Urinary bladder (tissue), 4 donors: ENCODE measurements around the gene RPL13. TPM values are rescaled to one million over a fixed set of nuclear protein-coding genes. Genes with fewer than 3 reads are reported as not detected.

Source experiments
- DNase-seq: peaks from one replicate; pipeline ENCODE4 v3.0.0-alpha.2; 2015; ENCODE audit errors: extremely low spot score
- H3K27ac ChIP-seq: one replicate; pipeline ENCODE4 v1.5.1; 2013; ENCODE audit warnings: low read depth, mild to moderate bottlenecking, moderate library complexity
- H3K36me3 ChIP-seq: one replicate; pipeline ENCODE4 v1.6.1; 2013; ENCODE audit warnings: mild to moderate bottlenecking, moderate library complexity; ENCODE audit not compliant: insufficient read depth
- H3K4me1 ChIP-seq: one replicate; pipeline ENCODE4 v1.6.1; 2013; ENCODE audit warnings: mild to moderate bottlenecking, moderate library complexity; ENCODE audit not compliant: insufficient read depth
- H3K4me3 ChIP-seq: one replicate; pipeline ENCODE4 v1.5.1; 2013; ENCODE audit warnings: low read depth, low read length
- WGBS: extraction: QIAGEN DNeasy Blood & Tissue Kit; methylation state at CpG from one replicate; pipeline ENCODE4 v1.1.7; 2013; 5-methylcytosine and 5-hydroxymethylcytosine counted together
- polyA plus RNA-seq: library from polyadenylated mRNA; stranded (reverse); fragments of 200-250 nt; gene quantifications from one replicate; pipeline ENCODE4 v1.2.3, GENCODE V29; 2013
- small RNA-seq: library from RNA; depleted of rRNA; stranded (forward); fragments of <200 nt; gene quantifications from one replicate; pipeline ENCODE3, GENCODE V24; 2014
- total RNA-seq: library from RNA; depleted of rRNA; stranded (reverse); fragments of >200 nt; gene quantifications from one replicate; pipeline ENCODE4 v1.2.3, GENCODE V29; 2014
- donor health status: healthy with polysubstance abuse.
- donor health status: healthy.

RPL13 gene
- total and polyA plus RNA-seq, 2 donors: 2,031 to 7,650 TPM

DNA sequence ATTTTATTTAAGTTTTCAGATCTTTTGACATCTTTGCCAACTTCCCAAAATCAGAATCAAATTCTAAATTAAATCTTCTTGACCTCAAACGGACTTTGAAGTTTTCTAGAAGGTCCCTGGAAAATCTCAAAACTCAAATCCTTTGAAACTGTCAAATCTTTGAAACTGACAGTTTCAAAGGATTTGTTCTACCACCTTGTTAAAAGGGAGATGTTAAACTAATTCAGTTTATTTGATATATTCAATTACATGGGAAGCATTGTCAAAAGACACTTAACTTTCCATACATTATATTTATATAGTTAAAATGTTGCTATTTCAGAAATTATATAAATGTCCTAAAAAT, 49.6 kb downstream of the RPL13 start:
- Histone ChIP-seq H3K36me3 (no peaks in the 10 kb centered on the region), H3K4me1 (no peaks in the 10 kb centered on the region), H3K27ac (no peak overlapping the region), H3K4me3 (no peak overlapping the region)
- DNase-seq: no peak
- 70% methylated on average over 1 of the region's 1 CpG for WGBS

DNA sequence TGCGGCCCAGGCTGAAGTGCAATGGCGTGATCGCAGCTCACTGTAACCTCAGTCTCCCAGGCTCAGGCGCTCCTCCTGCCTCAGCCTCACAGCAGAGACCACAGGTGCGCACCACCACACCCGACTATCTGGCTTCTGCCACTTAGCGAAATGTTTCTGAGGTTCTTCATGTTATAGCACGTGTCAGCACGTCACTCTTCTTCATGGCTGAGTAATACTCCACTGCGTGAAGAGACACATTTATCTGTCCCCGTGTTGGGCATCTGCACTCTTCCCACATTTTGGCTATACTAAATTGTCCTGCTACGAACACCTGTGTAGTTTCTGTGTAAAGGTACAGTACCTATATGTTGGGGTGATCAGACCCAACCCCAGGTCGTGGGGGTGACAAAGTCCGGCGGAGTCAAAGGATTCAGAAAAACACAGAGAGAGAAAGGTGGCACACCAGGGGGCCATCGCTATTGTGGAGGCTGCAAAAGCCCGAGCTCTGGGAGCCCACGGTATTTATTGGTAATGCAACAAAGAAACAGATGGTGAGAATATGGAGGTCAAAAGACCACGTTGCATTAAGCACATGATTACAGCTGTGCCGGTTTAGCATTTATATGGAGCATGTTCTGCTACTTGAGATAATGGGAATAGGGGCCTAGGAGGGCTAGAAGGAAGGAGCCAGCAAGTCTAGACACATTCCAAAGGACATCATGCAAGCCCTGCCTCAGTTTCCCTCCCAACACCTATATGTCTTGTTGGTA, 52.1 kb downstream of the RPL13 start:
- 77% methylated on average over 20 of the region's 20 CpGs for whole genome bisulfite sequencing
- Histone ChIP-seq H3K4me1 (no peaks in the 10 kb centered on the region), H3K36me3 (no peaks in the 10 kb centered on the region), H3K4me3 (no peak overlapping the region), H3K27ac (no peak overlapping the region)
- DNase-seq: no peak

DNA sequence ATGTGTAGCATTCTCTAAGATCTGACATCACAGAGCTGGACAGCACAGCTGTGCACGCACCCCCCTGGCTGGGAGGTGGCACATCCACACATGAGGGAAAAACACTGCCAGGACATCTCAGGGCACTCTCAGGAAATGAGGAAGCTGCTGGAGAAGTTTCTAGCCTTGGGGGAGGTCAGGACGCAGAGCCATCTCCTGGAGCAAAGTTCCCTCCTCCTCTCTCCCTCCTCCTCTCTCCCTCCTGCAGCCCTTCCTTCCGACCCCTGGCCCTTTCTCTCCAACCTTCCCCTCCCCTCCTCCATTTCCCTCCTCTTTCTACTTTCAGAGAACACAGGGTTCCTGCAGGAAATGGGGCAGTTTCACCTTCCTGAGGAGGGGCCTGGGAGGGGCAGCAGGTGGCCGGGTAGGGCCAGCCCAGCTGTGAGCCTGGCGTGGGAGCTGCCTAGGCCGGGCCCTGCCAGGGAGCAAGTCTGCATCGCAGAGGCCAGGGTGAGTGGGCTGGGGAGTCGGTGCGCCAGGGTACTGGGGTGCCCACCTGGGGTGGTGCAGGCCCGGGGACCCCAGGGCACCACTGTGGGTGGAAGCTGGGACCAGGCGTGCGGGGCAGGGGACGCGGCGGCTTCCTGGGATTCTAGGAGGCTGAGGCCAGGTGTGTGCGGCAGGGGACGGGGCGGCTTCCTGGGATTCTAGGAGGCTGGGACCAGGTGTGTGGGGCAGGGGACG, 52.9 kb downstream of the RPL13 start, which contains the start of gene DPEP1:
Gene DPEP1, plus strand, starts transcription at position 412 of the 723 bp plus-strand sequence. CDS start 16,769 bp downstream, outside the sequence.
- WGBS: 76% methylated on average over 19 of the region's 19 CpGs
- Histone ChIP-seq H3K4me3 (no peak within 1 kb of the TSS), H3K4me1 (no peaks in the 10 kb centered on the region), H3K36me3 (no peaks in the 10 kb centered on the region), H3K27ac (no peak within 1 kb of the TSS)
- DNase-seq: no peak

- H3K36me3 ChIP-seq: no peaks in the 10 kb centered on the region
- H3K4me1 ChIP-seq: no peaks in the 10 kb centered on the region
- H3K27ac ChIP-seq: no peak overlapping the region
- 87% methylated on average over 22 of the region's 22 CpGs for WGBS
- DNase-seq: no peak
- no peak overlapping the region for H3K4me3 ChIP-seq
Measured at GRCh38 chr16:89613954-89614459, 53.5 kb downstream of the RPL13 start.

Small RNA genes lying within 50 kb of the gene (small RNA-seq; reads per million reads assigned to genes)
- not detected for gene SNORD68

Other genes starting within 250 kb of the RPL13 start
- gene ANKRD11, start 70.1 kb upstream of the RPL13 start, total RNA-seq: 51.2 TPM
- 73.3 TPM for gene ANKRD11, start 70.1 kb upstream of the RPL13 start, polyA plus RNA-seq
- 77.8 TPM for gene SPG7, start 52.3 kb upstream of the RPL13 start, total RNA-seq
- 85.4 TPM for gene SPG7, start 52.3 kb upstream of the RPL13 start, polyA plus RNA-seq
- gene CPNE7, start 15.1 kb downstream of the RPL13 start, total RNA-seq: not detected
- gene CPNE7, start 15.1 kb downstream of the RPL13 start, polyA plus RNA-seq: 1.8 TPM
- 0.58 TPM for gene DPEP1, start 53.0 kb downstream of the RPL13 start, total RNA-seq
- 0.41 TPM for gene DPEP1, start 53.0 kb downstream of the RPL13 start, polyA plus RNA-seq
- gene CHMP1A, start 97.0 kb downstream of the RPL13 start, total RNA-seq: 27.9 TPM
- gene CHMP1A, start 97.0 kb downstream of the RPL13 start, polyA plus RNA-seq: 85.7 TPM
- gene SPATA33, start 97.2 kb downstream of the RPL13 start, total RNA-seq: 3.3 TPM
- 5.2 TPM for gene SPATA33, start 97.2 kb downstream of the RPL13 start, polyA plus RNA-seq
- 31.9 TPM for gene CDK10, start 126.0 kb downstream of the RPL13 start, total RNA-seq
- 58.5 TPM for gene CDK10, start 126.0 kb downstream of the RPL13 start, polyA plus RNA-seq
- 5.2 TPM for gene SPATA2L, start 141.0 kb downstream of the RPL13 start, total RNA-seq
- gene SPATA2L, start 141.0 kb downstream of the RPL13 start, polyA plus RNA-seq: 10.8 TPM
- gene VPS9D1, start 160.2 kb downstream of the RPL13 start, total RNA-seq: 5.7 TPM
- gene VPS9D1, start 160.2 kb downstream of the RPL13 start, polyA plus RNA-seq: 11.0 TPM
- gene ZNF276, start 160.9 kb downstream of the RPL13 start, total RNA-seq: 17.9 TPM
- 19.6 TPM for gene ZNF276, start 160.9 kb downstream of the RPL13 start, polyA plus RNA-seq